Pancreas (tissue), 10 donors: ENCODE data around the gene LMAN1. TPM values are rescaled to one million over a fixed set of nuclear protein-coding genes. Genes with fewer than 3 reads are reported as not detected.

ENCODE experiments used
- ATAC-seq, 4 donors: fragments of 200-7000 bp; cut with Tn5 transposase; one replicate each; pipeline versions ENCODE4 v1.8.0 to v1.9.1; 2020; ENCODE audit warnings: mild to moderate bottlenecking in 4 of 4, moderate library complexity in 4 of 4
- DNase-seq, 6 donors: peaks; one replicate each; pipeline ENCODE4 v3.0.0-alpha.2; 2020
- FAIRE-seq: peaks from 2 replicates; lab custom pipeline; 2012; peaks lifted over from hg19 to GRCh38; lab: Jason Lieb, UNC
- H3K27ac ChIP-seq, 4 donors: fragments of 200-600 bp; sonication (generic); 1 replicate in 3 of 4; 2 replicates in 1 of 4; pipeline versions ENCODE4 v1.5.0 to v1.8.0; 2020
- H3K27me3 ChIP-seq, 4 donors: fragments of 200-600 bp; one replicate each; pipeline ENCODE4 v1.8.0; 2021
- H3K36me3 ChIP-seq, 3 donors: fragments of 200-600 bp; sonication (generic) in 1 of 3; one replicate each; pipeline versions ENCODE4 v1.5.0 to v1.8.0; 2020 to 2021
- H3K4me1 ChIP-seq, 3 donors: fragments of 200-600 bp; one replicate each; pipeline ENCODE4 v1.8.0; 2021
- H3K4me3 ChIP-seq, 4 donors: fragments of 200-600 bp; sonication (generic) in 2 of 4; one replicate each; pipeline versions ENCODE4 v1.5.0 to v1.8.0; 2020 to 2021
- H3K9me3 ChIP-seq, 4 donors: fragments of 200-600 bp; one replicate each; pipeline ENCODE4 v1.8.0; 2021
- WGBS, 2 donors: extraction: QIAGEN DNeasy Blood & Tissue Kit; methylation state at CpG; one replicate each; pipeline ENCODE4 v1.1.7; 2013; 5-methylcytosine and 5-hydroxymethylcytosine counted together
- intact Hi-C, 3 donors: fragments of 100-400 bp; cut with DNase I; formaldehyde crosslinking; loops; one replicate each; pipeline versions ENCODE4 v1.11.1 to v1.14.2; 2022
- polyA plus RNA-seq, 2 donors: library from polyadenylated mRNA; stranded (reverse); fragments of 200-250 nt; gene quantifications; one replicate each; pipeline ENCODE4 v1.2.3, GENCODE V29; 2013
- total RNA-seq, 6 donors: library from RNA; stranded (reverse); fragmentation: NEBNext Ultra II Directional in 4 of 6; extraction: Animal tissue kit (Norgen Biotek cat#: 25700) in 4 of 6; gene quantifications; one replicate each; pipeline versions ENCODE4 v1.2.1 to v1.2.4, GENCODE V29; 2021 to 2023
- TF ChIP-seq, protein P1 (sequence below), 4 donors: fragments of 200-600 bp; sonication (generic) in 3 of 4; IDR thresholded peaks; one replicate each; pipeline versions ENCODE4 v1.5.0 to v1.8.0; 2021; ENCODE audit warnings: antibody characterized with exemption in 4 of 4
- donor health status: healthy with polysubstance abuse.
- donor health status: DM: no; HTN: no; CAD: no; lungs with moderate emphysema.
- donor health status: DM: no; HTN: no; CAD: no.
- donor health status: control.
- donor health status: control.
- donor health status: Bipolar disorder and iron deficiency.
- donor health status: DM: yes; HTN: yes; CAD: no.
- donor health status: DM: no; HTN: no; CAD: no.
- donor health status: DM: no; HTN: no; CAD: no.
- donor health status: DM: yes; HTN: yes; CAD: no.

The LMAN1 gene, protein sequence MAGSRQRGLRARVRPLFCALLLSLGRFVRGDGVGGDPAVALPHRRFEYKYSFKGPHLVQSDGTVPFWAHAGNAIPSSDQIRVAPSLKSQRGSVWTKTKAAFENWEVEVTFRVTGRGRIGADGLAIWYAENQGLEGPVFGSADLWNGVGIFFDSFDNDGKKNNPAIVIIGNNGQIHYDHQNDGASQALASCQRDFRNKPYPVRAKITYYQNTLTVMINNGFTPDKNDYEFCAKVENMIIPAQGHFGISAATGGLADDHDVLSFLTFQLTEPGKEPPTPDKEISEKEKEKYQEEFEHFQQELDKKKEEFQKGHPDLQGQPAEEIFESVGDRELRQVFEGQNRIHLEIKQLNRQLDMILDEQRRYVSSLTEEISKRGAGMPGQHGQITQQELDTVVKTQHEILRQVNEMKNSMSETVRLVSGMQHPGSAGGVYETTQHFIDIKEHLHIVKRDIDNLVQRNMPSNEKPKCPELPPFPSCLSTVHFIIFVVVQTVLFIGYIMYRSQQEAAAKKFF
- total RNA-seq = 10 to 100 TPM; 50.7 to 75.2 (median 66.4) TPM
- polyA plus RNA-seq = 10 to 100 TPM; 15.9 to 38.9 TPM

DNA sequence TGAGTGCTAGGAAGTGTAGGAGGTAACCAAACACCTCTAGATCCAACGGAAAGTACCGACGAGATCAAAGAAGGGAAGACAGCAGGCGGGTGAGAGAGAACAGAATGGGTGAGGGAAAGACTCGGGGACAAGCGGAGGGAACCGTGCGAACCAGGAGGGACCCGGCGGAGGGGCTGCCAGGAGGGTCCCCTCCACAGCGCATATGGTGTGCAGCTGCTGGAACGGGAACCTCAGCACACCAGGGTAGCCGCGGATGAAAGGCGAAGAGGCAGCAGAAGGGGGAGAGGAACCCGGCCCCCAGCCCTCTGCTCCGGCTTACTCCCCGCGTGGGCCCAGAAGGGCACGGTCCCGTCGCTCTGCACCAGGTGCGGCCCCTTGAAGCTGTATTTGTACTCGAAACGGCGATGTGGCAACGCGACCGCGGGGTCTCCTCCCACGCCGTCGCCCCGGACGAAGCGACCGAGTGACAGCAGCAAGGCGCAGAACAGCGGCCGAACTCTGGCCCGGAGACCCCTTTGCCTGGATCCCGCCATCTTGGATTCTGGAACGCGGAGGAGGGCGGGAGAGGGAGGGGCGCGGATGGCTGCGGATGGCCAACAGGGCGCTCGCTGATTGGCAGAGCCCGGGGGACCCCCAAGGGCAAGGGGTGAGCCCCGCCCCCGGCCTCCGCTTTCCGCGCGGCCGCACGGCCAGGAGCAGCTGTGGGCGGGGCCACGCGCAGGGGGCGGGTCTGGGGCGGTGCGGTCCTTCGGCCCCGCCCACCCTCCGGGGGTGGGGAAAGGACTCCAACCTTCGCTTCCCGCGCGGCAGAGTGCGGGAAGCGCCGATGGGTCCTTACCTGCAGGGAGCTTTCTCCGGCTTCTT lies at the start of gene LMAN1:
Gene LMAN1, minus strand, starts transcription at position 554 of the 864 bp plus-strand sequence. Its CDS starts 21 bp downstream, at position 533.
- intact Hi-C loops = no loop called here
- no peaks in the 10 kb centered on the region for H3K9me3 ChIP-seq
- peaks cover 0 to 22% (median 6%) of the 10 kb centered on the region in 3 donors for H3K4me1 ChIP-seq
- peak within 1 kb of the TSS; percentile 86 to 98 (median 94) for H3K27ac ChIP-seq
- H3K36me3 ChIP-seq = peaks cover 0 to 15% (median 3%) of the 10 kb centered on the region in 3 donors
- peak; percentile 95 to 99 (median 97) for DNase-seq
- no peaks in the 10 kb centered on the region for H3K27me3 ChIP-seq
- no peak for FAIRE-seq
- peak within 1 kb of the TSS; percentile 69 to 94 (median 92) for H3K4me3 ChIP-seq
- TF ChIP-seq, protein P1, sequence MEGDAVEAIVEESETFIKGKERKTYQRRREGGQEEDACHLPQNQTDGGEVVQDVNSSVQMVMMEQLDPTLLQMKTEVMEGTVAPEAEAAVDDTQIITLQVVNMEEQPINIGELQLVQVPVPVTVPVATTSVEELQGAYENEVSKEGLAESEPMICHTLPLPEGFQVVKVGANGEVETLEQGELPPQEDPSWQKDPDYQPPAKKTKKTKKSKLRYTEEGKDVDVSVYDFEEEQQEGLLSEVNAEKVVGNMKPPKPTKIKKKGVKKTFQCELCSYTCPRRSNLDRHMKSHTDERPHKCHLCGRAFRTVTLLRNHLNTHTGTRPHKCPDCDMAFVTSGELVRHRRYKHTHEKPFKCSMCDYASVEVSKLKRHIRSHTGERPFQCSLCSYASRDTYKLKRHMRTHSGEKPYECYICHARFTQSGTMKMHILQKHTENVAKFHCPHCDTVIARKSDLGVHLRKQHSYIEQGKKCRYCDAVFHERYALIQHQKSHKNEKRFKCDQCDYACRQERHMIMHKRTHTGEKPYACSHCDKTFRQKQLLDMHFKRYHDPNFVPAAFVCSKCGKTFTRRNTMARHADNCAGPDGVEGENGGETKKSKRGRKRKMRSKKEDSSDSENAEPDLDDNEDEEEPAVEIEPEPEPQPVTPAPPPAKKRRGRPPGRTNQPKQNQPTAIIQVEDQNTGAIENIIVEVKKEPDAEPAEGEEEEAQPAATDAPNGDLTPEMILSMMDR (IDR thresholded peaks at IDR 0.05) = no peak
- peak; percentile 94 to 98 (median 96) for ATAC-seq
- WGBS, 2 donors = 0% methylated on average over 43 to 76 of the region's 76 CpGs

DNA sequence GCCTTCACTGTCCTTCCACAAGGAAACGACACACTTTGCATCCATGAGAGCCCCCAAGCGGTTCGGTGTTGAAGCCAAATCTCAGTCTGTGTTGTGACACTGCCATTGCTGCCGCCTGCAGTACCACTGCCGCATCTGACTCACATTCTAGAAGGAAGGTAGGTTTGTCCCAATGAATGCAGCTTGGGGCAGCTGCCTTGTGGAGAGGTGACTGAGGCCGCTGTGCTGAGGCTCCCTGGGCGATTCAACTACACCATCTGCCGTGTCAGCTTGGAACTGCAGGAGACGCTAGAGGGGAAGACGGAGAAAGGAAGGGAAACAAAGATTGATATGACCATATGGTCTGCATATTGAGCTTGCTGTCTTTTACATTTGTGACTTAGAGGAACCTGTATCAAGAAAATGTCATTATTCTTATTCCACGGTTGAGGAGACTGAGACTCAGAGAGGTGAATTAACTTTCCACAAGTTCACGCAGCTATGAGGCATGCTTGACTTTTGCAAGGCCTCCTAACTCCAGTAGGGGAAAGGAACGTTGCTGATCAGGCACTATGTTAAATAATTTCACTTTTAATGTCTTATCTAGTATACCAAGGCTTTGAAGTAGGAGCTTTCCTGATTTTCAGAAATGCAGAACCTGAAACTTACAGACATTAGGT lies 43.5 kb upstream of the LMAN1 start:
- WGBS, 2 donors = 11 to 13% methylated on average over 13 of the region's 13 CpGs
- no peaks in the 10 kb centered on the region for H3K4me1 ChIP-seq

DNA sequence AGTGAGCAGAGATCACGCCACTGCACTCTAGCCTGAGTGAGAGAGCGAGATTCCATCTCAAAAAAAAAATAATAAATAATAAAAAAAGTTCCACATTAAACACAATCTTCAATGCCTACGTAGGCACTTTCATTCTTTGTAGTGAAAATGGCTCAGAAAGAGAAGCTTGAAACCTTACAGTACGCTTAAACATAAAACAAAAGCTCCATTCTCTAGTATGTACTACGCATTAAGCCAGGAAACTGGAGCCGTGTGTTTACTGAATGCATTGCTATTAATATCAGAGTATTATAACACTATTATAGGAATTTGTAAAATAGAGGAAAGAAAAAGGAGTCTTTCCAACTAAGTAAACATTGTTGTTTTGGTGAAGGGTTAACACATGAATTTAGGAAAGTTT lies 41.3 kb upstream of the LMAN1 start:
- FAIRE-seq = no peak
- H3K4me3 ChIP-seq = no peak overlapping the region
- no peaks in the 10 kb centered on the region for H3K4me1 ChIP-seq
- intact Hi-C loops = no loop called here
- H3K27me3 ChIP-seq = no peaks in the 10 kb centered on the region
- no peak for DNase-seq
- H3K9me3 ChIP-seq = no peaks in the 10 kb centered on the region
- 85 to 92% methylated on average over 6 of the region's 6 CpGs for WGBS, 2 donors
- no peaks in the 10 kb centered on the region for H3K36me3 ChIP-seq
- H3K27ac ChIP-seq = no peak overlapping the region
- ATAC-seq = no peak
- TF ChIP-seq, protein P1 (IDR thresholded peaks at IDR 0.05) = no peak

More for the DNA sequence above, 43.5 kb upstream of the LMAN1 start:
- no peaks in the 10 kb centered on the region for H3K36me3 ChIP-seq
- H3K27ac ChIP-seq = no peak overlapping the region
- intact Hi-C loops = no loop called here
- DNase-seq = peak; percentile 66 to 88 (median 74)
- TF ChIP-seq, protein P1 (IDR thresholded peaks at IDR 0.05) = peak; percentile 56 to 91 (median 84)
- H3K4me3 ChIP-seq = no peak overlapping the region
- no peaks in the 10 kb centered on the region for H3K9me3 ChIP-seq
- no peak for FAIRE-seq
- H3K27me3 ChIP-seq = no peaks in the 10 kb centered on the region
- peak; percentile 99 to 100 (median 100) for ATAC-seq

DNA sequence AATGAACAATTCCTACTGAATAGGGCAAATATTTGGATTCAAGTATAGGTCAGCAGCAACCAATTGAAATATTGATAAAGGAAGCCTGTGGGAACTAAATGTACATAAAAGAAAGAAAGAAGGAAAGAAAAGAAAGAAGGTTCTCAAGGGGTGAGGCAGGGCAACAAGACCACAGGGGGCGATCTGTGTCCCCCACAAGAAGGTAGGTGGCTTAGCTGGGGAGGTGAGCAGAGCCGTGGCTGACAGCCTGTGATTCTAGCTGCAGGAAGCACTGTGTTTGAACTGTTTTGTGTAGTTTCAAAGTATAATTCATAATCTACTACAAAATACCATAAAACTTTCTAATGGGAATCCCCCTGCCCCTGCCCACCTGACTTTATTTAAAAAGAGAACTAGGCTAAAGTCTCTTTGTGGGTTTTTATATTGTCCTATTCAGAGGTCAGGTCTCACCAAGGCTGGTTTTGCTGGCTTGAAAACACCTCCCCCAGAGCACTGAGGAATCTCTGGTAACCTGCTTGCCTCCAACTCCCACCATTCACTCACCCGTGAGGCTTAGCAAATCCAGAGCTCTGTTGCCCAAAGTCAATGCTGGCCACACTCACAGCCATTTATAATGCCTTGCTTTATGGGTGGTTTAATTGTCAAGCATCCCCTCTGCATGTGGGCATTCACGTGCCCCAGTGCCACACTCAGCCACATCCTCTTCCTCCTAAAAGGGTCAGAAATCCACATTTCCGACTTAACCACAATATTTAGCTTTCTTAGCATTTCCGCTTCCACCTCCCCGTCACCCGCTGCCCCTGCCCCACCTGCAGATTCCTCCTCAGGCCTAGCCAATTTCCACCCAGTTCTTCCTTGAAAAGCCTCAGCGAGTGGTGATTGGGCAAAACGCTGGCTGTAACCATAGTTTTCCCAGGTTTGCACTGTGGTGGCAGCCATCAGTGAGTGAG lies 36.4 kb upstream of the LMAN1 start:
- FAIRE-seq (no peak), ATAC-seq (no peak), DNase-seq (no peak)
- H3K27ac ChIP-seq = no peak overlapping the region
- no peaks in the 10 kb centered on the region for H3K27me3 ChIP-seq
- no peaks in the 10 kb centered on the region for H3K9me3 ChIP-seq
- TF ChIP-seq, protein P1 (IDR thresholded peaks at IDR 0.05) = no peak
- WGBS, 2 donors = 77 to 87% methylated on average over 10 of the region's 10 CpGs
- intact Hi-C loops = loop anchor here in 2 of 3 donors (5.0 to 10.0 kb wide), 2 partner anchors 88 to 91 kb away; no protein-coding TSS in a partner anchor
- no peak overlapping the region for H3K4me3 ChIP-seq
- H3K36me3 ChIP-seq = no peaks in the 10 kb centered on the region
- H3K4me1 ChIP-seq = no peaks in the 10 kb centered on the region
